Ramos (cell line): ENCODE measurements around the gene TAF15.

Experiments
- in situ Hi-C: fragments of 300-500 bp; cut with MboI; formaldehyde crosslinking; loops from one replicate; pipeline ENCODE4 v1.14.3; 2022; ENCODE audit warnings: low sequenced_read_pairs; ENCODE audit not compliant: unreplicated experiment

Gene TAF15

GRCh38 chr17:35808962-35809854, at the start of gene TAF15:
Gene TAF15, plus strand, starts transcription at chr17:35809484. Its CDS starts 86 bp downstream, at chr17:35809570.
- in situ Hi-C loops, result loop anchor here (5.0 kb wide), 1 partner anchor 47 kb away; the partner anchor contains the start of gene C17orf50

- in situ Hi-C loops, result loop anchor here (5.0 kb wide), 1 partner anchor 47 kb away; the partner anchor contains the start of gene TAF15
These were observed 48.7 kb upstream of the TAF15 start, which contains the start of gene C17orf50 for GRCh38 chr17:35760587-35760986. Gene C17orf50, plus strand, starts transcription at chr17:35760887. Its CDS starts 55 bp downstream, at chr17:35760942.

GRCh38 chr17:35761601-35762000, 47.7 kb upstream of the TAF15 start:
- in situ Hi-C loops, result loop anchor here (5.0 kb wide), 1 partner anchor 46 kb away; the partner anchor contains the start of gene TAF15

- in situ Hi-C loops, result loop anchor here (5.0 kb wide), 1 partner anchor 44 kb away; the partner anchor contains the start of gene TAF15
These were observed 45.5 kb upstream of the TAF15 start for GRCh38 chr17:35763767-35764122.

GRCh38 chr17:35764123-35764991, 44.9 kb upstream of the TAF15 start:
- in situ Hi-C loops, result loop anchor here (5.0 kb wide), 1 partner anchor 43 kb away; the partner anchor contains the start of gene TAF15

GRCh38 chr17:35765086-35765710, 44.1 kb upstream of the TAF15 start:
- in situ Hi-C loops, result no loop called here

- in situ Hi-C loops, result no loop called here
These were observed 43.4 kb upstream of the TAF15 start for GRCh38 chr17:35765756-35766488.

GRCh38 chr17:35766489-35766877, 42.8 kb upstream of the TAF15 start:
- in situ Hi-C loops, result no loop called here

- in situ Hi-C loops, result no loop called here
These were observed 42.3 kb upstream of the TAF15 start for GRCh38 chr17:35766903-35767510.

GRCh38 chr17:35768797-35769196, 40.5 kb upstream of the TAF15 start:
- in situ Hi-C loops, result no loop called here

GRCh38 chr17:35769895-35770486, 39.3 kb upstream of the TAF15 start:
- in situ Hi-C loops, result no loop called here

GRCh38 chr17:35773129-35773528, 36.2 kb upstream of the TAF15 start:
- in situ Hi-C loops, result no loop called here

GRCh38 chr17:35773679-35774425, 35.4 kb upstream of the TAF15 start:
- in situ Hi-C loops, result no loop called here

- in situ Hi-C loops, result no loop called here
These were observed 34.8 kb upstream of the TAF15 start for GRCh38 chr17:35774499-35774898.

- in situ Hi-C loops, result no loop called here
These were observed 34.2 kb upstream of the TAF15 start for GRCh38 chr17:35775039-35775438.

- in situ Hi-C loops, result no loop called here
These were observed 33.7 kb upstream of the TAF15 start for GRCh38 chr17:35775583-35775982.

GRCh38 chr17:35778641-35779196, 30.6 kb upstream of the TAF15 start:
- in situ Hi-C loops, result no loop called here

- in situ Hi-C loops, result no loop called here
These were observed 28.3 kb upstream of the TAF15 start for GRCh38 chr17:35780950-35781349.
